ENCODE results near the gene OTP.

OTP gene

DNA sequence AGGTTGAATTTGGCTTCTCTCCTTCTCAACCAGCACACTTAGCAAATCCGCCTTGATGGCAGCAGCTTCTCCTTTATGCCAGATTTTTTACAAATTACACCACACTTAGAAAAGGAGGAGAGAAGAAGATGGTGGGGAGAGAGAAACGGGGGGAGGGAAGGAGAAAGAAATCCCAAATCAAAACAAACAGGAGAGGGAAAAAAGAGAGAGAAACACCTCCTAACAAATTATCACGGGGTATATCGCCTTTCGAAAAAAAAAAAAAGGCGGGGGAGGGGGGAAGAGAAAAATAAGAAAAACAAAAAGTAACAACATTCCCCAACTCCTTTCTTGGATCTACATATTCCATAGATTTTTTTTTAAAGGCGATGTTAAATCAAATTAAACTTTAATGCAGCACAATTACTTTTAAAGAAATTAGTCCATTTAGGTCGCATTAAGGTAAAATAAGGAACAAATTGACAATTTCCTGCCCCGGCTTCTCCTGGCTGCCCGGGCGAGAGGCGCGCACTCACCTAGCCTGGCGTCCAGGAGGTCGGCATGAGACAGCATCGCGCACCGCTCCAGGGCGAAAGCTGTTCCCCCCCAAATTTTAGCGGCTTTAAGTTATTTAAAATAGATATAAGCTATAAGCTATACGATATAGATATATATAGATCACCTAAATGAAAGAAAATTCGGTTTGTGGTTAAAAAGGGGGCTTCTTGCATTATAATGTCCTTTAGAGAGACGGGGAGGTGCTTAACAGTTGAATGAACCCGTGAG is at the start of gene OTP:
Gene OTP (minus strand): TSS at position 716 of the 765 bp plus-strand sequence. CDS start 164 bp downstream, at position 552.
- no peak for DNase-seq (ENCODE audit: low read depth in 2 of 2)

DNA sequence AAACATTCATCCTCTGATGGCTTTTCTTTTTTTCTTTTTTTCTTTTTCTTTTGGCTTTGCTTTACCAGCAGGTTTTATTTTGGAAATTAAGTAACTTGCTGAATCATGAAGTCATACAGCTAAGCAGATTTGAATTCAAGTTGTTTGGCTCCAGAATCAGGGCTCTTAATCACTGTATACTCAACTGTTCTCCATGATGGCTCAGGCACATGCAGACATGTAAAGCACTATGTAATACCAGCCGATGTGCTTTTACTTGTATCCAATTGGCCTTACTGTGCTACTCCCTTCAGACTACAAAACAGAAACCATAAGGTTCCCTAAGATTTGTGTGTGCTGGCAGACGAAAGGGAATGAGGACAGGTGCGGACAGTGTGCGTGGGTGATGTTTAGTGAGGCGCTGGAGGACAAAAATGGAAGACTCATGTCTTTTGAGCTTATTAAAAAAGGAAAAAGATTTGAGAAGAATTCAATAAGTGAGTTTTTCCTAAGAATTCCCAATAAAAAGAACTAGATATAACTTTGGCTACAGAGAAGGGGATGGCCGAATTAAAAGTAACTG is 44.7 kb upstream of the OTP start:
- no peak for DNase-seq (ENCODE audit: low read depth in 2 of 2)

DNA sequence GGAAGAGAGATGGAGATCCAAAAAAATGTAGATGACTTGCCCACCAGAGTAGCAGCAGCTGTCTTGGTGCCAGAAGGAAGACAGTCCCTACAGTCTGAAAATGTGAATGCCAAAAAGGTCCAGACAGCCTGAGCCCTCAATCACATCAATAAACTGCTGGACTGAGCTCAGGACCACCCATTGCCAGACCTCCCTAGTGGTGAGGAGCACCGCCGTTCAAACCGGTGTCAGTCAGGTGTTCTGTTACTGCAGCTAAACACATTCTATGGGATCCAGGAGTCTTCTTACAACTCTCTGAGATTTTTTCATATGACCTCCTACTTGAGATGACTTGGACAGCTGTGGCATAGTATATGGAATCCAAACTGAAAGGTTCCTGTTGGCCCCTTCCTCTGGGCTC is 32.0 kb upstream of the OTP start:
- DNase-seq (ENCODE audit: low read depth in 2 of 2), result no peak

DNA sequence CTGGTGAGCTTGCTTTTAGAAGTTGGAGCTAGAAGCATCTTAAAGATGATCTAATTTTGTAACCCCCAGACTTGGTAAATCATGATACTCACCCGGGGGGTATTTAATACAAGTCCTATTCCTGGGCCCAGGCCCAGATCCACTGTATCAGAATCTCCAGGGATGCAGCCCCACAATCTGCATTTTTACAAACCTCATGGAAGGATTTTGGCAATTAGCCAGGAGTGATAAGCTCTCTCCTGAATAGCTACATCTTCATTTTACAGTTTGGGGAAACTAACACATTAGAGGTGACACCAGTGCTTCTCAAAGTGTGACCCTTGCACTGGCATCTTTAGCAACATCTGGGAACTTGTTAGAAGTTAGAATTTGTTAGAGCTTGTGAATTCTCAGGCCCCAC is 31.2 kb upstream of the OTP start:
- DNase-seq (ENCODE audit: low read depth in 2 of 2), result no peak

DNA sequence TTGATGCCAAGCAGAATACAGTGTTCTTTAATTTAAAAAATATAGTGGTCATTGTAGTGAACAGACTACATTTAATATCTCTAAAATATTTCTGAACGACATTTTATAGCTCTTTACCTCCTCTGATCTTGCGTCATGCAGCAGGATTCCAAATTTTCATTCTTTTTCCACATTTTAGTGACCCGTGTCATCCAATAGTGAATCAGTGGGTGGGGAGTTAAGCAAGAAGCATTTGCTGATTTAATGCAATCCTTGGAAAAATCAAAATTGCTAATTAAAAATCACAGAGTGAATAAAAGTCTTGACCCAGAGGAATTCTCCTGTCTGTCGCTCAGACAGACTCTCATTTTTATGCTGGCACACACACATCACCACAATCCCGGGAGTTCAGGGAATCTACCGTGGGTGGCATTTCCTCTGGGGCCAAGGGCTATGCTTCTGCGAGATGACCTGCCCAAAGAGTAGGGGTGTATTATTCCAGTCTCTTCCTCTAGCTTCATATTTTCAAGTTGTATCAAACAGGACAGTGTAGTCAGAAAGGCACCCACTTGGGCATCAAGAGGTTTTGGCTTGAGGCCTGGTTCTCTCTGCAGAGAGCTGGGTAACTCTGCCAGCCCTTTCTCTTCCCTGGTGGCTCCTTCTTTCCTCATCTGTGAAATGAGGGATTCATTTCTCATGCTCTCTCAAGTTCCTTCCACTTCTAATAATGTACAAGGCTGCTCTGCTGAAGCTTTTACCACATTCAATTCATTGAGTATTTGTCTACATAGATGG is 24.8 kb upstream of the OTP start:
- DNase-seq (ENCODE audit: low read depth in 2 of 2), result no peak

DNA sequence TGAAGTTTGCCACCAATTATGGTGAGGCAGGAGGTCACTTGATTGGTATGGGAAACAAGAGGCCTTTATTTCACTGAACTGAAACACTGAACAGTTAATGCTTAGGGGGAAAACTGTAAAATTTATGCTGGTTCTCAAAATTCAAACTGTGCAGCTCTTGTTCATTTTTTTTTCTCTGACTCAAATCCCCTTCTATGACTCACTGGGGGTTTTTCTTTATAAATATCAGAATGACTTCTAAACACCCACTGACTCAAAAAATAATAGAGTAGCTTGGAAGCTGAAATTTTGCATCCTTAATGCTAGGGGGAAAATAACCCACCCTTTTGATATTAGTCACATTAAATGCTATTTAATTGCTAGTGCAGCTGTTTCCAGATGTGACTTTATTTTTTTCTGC is 24.1 kb upstream of the OTP start:
- DNase-seq (ENCODE audit: low read depth in 2 of 2), result no peak

DNA sequence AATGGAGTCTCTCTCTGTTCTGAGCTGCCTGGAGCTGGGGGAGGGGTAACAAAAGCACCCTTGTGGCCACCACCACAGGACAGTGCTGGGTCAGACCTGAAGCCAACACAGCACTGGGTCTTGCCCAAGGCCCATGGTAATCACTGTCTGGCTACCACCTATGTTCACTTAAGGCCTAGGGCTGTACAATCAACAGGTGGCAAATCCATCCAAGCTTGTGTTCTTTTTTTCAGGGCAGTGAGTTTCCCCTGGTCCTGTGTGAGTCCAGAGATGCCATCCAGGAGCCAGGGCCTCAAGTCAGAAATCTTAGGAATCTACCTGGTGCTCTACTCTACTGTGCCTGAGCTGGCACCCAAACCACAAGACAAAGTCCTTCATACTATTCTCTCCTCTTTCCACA is 20.1 kb upstream of the OTP start:
- DNase-seq (ENCODE audit: low read depth in 2 of 2), result no peak

DNA sequence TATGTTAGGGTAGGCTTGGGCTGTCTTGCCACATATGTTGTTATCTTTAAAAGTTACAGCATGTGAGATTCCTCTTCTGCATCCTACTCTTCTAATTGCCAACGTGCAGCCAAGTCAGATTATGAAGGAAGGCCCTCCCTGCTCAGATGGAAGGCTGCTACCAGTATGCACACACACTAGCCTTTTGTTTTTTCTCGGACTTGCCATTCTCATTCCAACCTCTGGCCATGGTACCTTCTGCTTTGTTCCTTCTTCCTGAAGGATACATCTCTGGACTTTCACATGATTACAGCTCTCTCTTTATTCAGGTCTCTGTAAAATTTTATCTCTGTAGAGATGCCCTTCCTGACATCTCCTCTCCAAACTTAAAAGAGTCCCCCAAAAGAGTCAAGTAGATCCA is 12.8 kb upstream of the OTP start:
- DNase-seq (ENCODE audit: low read depth in 2 of 2), result no peak

DNA sequence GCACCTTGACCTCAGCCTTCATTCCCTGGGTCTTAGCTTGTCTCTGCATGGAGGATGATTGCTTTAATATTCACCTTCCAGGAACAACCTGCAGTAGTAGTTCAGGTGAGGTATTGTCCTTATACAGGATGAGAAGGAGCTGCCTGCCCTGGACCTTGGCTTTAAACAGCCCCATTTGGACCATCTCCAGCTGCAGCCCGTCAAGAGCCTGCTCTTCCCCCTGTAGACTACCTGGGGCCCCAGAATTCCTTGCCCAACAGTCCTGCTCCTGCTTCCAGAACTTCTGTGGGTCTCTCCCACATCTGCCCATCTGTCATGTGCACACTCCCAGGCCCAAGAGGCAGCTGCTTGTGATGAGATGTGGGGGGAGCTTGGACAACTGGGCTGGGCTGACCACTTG is 12.2 kb upstream of the OTP start:
- no peak for DNase-seq (ENCODE audit: low read depth in 2 of 2)

DNA sequence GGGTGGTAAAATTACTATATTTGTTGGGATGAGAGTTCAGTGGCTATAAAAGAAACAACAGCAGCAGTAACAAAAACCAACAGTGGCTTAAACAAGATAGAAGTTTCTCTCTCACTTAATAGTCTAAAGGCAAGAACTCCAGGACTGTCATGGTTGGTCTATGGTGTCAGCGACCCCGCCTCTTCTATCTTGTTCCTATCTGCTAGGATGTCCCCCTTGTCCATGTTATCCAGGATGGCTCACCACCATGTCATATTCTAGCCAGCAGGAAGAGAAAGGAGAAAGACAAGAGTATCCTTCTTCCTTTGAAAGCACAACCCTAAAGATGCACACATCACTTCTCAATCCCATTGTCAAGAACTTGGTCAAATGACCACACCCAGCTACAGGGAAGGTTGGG is 11.3 kb upstream of the OTP start:
- no peak for DNase-seq (ENCODE audit: low read depth in 2 of 2)

DNA sequence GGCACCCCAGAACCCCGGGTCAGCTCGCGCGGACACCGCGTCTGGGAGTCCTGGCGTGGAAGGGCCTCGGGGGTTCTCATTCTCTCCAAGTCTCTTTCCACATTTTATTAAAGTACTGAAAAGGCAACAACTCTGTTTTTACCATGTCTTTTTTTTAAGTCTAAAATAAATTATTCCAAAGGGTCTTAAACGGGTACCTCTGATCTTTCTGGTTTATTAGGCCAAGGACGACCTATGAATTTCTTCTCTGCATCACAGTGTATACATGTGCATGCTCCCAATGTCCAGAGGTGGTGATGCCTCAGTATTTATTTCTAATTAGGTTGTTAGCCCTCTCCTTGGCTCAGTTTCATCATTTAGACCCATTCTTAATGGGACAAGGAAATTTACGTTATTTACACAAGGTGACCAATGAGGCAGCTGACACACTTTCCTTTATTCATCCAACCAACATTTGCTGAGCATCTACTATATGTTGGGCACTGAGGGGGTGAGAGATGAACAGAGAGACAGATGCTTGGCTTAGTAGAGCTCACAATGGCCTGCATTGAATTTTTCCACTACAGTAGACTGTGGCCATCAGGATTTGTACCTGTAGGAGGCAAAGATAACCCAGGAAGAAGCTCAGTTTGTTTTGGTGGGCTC is 7.6 kb upstream of the OTP start:
- DNase-seq (ENCODE audit: low read depth in 2 of 2), result no peak

DNA sequence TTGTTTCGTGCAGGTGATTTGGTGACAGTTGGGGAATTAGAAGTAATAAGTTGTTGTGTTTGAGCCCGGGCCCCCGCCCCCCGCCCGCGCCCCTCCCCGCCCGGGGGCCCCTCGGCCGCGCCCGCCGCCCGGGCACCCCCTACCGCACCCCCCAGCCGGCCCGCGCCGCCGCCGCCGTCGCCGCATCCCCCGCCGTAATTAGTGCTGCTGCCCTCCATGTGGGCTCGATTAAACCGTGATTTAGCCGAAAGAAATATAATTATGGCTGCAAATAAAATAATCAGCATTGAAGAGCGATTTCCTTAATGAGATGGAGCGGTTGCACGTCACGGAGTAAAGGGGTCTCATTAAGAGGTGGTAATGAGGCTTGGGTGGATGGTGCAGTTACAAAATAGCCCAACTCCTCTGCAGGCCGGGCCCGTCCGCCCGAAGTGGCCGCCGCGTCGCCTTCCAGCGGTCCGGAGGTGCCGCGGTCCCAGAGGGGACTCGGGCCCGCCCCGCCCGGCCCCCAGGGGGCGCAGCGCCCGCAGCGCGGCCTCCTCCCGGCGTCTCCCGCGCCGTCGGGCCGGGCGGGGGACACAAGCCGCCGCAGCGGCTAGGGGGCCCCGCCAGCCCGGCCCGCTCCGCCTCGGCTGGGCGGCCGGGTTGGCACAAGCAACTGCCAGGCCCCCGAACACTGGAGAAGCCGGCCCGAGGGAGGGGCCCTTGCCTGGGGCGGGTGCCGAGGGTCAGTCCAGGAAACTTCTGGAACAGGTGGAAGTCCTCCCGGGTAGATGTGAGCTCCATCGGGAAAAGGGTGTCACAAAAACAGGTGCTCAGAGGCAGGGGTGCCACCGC is 6.9 kb upstream of the OTP start:
- no peak for DNase-seq (ENCODE audit: low read depth in 2 of 2)

DNA sequence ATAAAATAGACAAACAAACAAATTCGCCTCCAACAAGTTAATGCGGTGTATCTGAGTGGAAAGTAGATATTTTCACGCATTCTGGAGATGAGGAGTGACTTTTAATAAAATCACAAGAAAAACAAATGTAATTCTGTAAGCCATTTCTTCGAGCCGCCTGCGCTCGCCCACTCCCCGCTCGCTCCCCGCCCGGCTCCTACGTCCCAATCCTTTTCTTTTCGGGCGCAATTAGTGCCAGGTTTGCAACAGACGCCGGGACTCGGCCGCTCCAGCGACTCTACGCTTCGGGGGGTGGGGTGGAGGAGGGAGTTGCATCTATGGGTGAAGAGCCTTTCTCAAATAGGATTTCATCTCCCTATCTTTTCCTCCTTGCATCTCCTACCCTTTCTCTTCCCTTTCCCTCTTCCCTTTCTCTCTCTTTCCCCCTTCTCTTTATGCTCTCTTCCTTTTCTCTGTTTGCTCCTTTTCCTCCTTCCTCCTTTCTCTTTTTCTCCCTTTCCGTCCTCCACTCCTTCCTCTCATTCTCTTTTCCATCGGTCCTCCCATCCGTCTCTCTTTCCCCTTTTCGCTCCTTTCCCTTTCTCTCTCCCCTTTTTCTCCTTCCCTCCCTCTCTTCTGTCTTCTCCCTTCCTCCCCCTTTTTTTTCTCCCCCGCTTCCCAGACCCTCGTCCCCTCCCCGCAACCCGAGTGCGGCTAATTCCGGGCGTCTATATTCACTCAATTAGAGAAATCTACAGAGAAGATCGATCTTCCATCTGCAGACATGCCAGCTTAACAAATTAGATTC is 6.1 kb upstream of the OTP start:
- DNase-seq (ENCODE audit: low read depth in 2 of 2), result no peak

DNA sequence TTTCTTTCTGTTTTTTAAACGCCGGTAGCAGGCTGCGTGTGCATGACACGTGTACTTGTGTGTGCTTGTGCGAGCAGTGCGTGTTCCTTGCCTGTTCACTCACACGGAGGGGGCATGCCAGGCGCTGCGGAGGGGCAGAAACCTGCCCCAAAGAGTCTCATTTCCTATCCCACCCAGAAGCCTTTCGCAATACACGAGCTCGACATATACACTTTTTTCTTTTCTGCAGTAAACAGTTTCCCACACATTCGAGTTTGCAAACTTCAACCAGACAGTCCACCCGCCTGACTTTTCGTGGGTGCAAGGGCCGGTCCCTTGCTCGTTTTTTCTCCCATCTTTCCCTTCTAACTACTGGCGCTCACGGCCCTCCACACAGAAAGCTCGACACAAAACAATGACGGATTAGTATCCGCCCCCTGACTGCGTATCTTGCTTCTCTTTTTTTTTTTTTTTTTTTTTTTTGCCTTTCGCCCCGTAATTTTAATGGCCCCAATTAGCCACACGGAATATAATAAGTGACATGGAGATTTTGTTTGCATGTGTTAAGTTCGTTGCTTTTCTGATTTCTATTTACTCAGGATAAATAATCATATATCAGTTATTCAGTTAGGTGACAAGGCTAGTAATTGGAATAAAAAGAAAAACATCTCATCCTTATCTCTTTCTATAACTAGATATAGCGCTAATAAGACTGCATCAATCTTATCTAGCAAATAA is 5.3 kb upstream of the OTP start:
- no peak for DNase-seq (ENCODE audit: low read depth in 2 of 2)

DNA sequence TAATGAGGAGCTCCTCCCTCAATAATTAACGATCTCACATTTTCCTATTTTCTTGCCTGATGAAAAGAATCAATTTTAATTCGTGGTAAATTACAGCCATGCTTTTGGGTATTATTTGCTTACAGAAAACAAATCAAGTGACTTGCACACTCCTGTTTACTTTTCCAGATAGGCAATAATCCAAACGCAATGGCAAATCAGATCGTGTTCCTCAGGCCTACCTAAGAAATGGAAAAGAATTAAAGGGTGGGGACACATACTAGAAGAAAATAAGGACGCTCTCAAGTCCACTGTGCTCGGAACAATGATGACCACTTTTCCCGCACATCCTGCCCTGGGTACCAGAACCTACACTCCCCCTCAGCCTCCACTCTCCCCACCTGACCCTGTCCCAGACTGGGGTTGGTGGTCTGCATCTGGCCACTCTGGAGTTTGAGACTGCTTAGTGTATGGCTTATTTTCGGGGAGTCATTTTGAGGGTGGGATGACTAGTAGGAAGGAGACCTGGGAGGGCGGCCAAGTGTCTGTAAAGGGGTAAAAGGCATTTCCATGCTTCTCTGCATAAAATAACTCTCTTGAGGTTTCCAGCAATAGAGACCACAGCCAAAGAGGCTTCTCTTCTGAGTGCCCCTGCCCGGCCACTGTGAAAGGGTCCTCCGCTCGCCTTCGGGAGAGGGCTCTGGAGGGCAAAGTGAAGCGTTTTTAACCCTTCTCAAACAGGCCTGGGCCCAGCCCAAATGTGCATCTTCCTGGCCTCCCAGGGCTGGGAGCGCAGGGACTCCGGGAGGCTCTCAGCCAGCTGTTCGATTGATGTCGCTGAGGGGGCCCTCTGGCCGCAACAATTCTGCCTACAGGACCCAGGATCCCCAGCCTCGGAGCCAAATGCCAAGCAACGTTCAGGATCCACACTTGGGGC is 4.5 kb upstream of the OTP start:
- DNase-seq (ENCODE audit: low read depth in 2 of 2), result no peak

DNA sequence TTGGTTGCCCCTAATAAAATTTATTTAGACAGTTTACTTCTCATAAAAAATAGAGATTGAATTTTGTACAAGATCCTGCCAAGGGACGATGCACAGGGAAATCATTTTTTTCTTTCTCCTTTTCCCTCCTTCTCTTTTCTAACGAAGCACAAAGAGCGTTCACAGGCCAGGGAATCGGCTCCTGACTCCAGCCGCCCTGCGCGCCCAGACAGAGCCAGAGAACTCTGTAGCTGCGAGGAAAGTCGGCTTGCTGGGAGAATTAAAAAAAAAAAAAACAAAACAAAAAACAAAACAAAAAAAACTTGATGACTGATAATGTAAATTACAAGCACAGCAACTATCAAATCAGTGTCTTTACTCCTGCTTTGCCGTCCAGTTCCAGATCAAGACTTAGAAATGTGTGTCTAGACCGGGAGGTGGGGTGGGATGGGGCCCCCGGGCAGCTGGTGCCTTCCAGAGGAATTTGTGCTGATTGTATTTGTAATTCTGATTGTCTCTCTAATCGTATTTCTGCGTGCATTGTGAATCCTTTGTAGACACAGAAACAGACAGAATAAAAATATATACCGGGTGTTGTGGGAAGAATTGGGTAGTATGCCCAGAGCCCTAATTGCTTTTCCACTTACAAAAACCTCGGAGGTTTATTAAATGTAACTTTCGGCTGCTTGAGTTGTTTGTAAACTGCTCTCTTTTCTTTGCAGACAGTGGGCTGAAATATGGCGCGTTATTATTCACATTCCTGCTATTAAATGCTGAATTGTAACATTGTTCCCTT is 3.6 kb upstream of the OTP start:
- DNase-seq (ENCODE audit: low read depth in 2 of 2), result no peak

DNA sequence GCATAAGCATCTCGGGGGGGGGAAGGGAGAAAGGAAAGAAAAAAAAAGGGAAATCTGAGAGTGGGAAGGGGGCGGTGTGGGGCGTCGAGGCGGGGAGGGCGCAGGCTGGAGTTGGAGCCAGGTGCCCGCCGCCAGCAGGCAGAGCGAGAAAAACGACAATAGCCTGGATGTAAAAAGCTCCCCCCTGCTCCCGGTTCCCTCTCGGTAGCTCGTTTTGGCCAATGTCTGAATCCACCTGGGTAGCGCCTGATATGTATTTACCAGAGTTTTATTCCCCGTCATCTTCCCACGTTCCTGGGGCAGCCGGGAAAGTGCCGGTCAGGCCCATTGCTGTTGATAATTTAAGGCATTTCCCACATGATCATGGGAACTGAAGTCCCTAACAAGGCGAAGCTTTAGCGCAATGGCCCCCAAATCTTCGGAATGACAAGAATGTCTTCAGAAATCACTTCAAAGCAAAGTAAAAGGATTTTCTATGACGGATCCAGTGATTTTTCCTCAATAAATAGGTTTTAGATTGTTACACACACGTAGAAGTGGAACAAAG is 3.0 kb upstream of the OTP start:
- DNase-seq (ENCODE audit: low read depth in 2 of 2), result no peak
